ENCODE data around the gene HLA-DQA1. TPM values are rescaled to one million over a fixed set of nuclear protein-coding genes. Genes with fewer than 3 reads are reported as not detected.
"Not testable (repeated sequence)": the region's sequence is repeated elsewhere in the genome, so short reads cannot be mapped to it uniquely, and the experiment has no call there.

The HLA-DQA1 gene
- polyA plus RNA-seq, 4 donors, result 6.5 to 54.9 (median 31.5) TPM

- FAIRE-seq (no peak), DNase-seq (no peak)
- WGBS, 3 donors, result 83 to 88% (median 88%) methylated on average over 6 of the region's 6 CpGs
Measured at GRCh38 chr6:32641122-32641521, 3.9 kb downstream of the HLA-DQA1 start.

GRCh38 chr6:32641785-32642719 lies 4.8 kb downstream of the HLA-DQA1 start:
- not testable (repeated sequence) for H3K27me3 ChIP-seq (ENCODE audit: control insufficient read depth in 3 of 3, insufficient read depth in 3 of 3, low read length in 3 of 3); H3K27ac ChIP-seq (ENCODE audit: low read depth in 1 of 3, low read length in 2 of 3); H3K36me3 ChIP-seq (ENCODE audit: control insufficient read depth in 3 of 3, insufficient read depth in 2 of 3, low read depth in 1 of 3, low read length in 3 of 3); DNase-seq; H3K4me1 ChIP-seq (ENCODE audit: control insufficient read depth in 3 of 3, insufficient read depth in 2 of 3, low read depth in 1 of 3, low read length in 2 of 3); H3K9me3 ChIP-seq (ENCODE audit: control insufficient read depth in 2 of 2, insufficient read depth in 1 of 2, low read depth in 1 of 2, low read length in 1 of 2); H3K4me3 ChIP-seq (ENCODE audit: low read depth in 1 of 3, low read length in 3 of 3); FAIRE-seq
- 30 to 69% (median 51%) methylated on average over 2 of the region's 2 CpGs for WGBS, 3 donors

More at GRCh38 chr6:32641122-32641521, 3.9 kb downstream of the HLA-DQA1 start:
- Histone ChIP-seq H3K9me3 (ENCODE audit: control insufficient read depth in 2 of 2, insufficient read depth in 1 of 2, low read depth in 1 of 2, low read length in 1 of 2) (no peaks in the 10 kb centered on the region), H3K4me1 (ENCODE audit: control insufficient read depth in 3 of 3, insufficient read depth in 2 of 3, low read depth in 1 of 3, low read length in 2 of 3) (no peaks in the 10 kb centered on the region), H3K27ac (ENCODE audit: low read depth in 1 of 3, low read length in 2 of 3) (no peak overlapping the region), H3K27me3 (ENCODE audit: control insufficient read depth in 3 of 3, insufficient read depth in 3 of 3, low read length in 3 of 3) (no peaks in the 10 kb centered on the region), H3K4me3 (ENCODE audit: low read depth in 1 of 3, low read length in 3 of 3) (no peak overlapping the region), H3K36me3 (ENCODE audit: control insufficient read depth in 3 of 3, insufficient read depth in 2 of 3, low read depth in 1 of 3, low read length in 3 of 3) (no peaks in the 10 kb centered on the region)

- Histone ChIP-seq H3K27ac (ENCODE audit: low read depth in 1 of 3, low read length in 2 of 3) (no peak overlapping the region), H3K9me3 (ENCODE audit: control insufficient read depth in 2 of 2, insufficient read depth in 1 of 2, low read depth in 1 of 2, low read length in 1 of 2) (no peaks in the 10 kb centered on the region), H3K27me3 (ENCODE audit: control insufficient read depth in 3 of 3, insufficient read depth in 3 of 3, low read length in 3 of 3) (no peaks in the 10 kb centered on the region), H3K36me3 (ENCODE audit: control insufficient read depth in 3 of 3, insufficient read depth in 2 of 3, low read depth in 1 of 3, low read length in 3 of 3) (no peaks in the 10 kb centered on the region), H3K4me3 (ENCODE audit: low read depth in 1 of 3, low read length in 3 of 3) (no peak overlapping the region), H3K4me1 (ENCODE audit: control insufficient read depth in 3 of 3, insufficient read depth in 2 of 3, low read depth in 1 of 3, low read length in 2 of 3) (no peaks in the 10 kb centered on the region)
- FAIRE-seq (no peak), DNase-seq (no peak)
- 80 to 89% (median 85%) methylated on average over 6 of the region's 6 CpGs for WGBS, 3 donors
Measured at GRCh38 chr6:32642720-32643106, 5.5 kb downstream of the HLA-DQA1 start.

GRCh38 chr6:32643904-32644303 lies 6.7 kb downstream of the HLA-DQA1 start:
- WGBS, 3 donors, result 91 to 97% (median 93%) methylated on average over 4 of the region's 4 CpGs
- Histone ChIP-seq H3K27me3 (ENCODE audit: control insufficient read depth in 3 of 3, insufficient read depth in 3 of 3, low read length in 3 of 3) (no peaks in the 10 kb centered on the region), H3K27ac (ENCODE audit: low read depth in 1 of 3, low read length in 2 of 3) (no peak overlapping the region), H3K4me3 (ENCODE audit: low read depth in 1 of 3, low read length in 3 of 3) (no peak overlapping the region), H3K4me1 (ENCODE audit: control insufficient read depth in 3 of 3, insufficient read depth in 2 of 3, low read depth in 1 of 3, low read length in 2 of 3) (no peaks in the 10 kb centered on the region), H3K9me3 (ENCODE audit: control insufficient read depth in 2 of 2, insufficient read depth in 1 of 2, low read depth in 1 of 2, low read length in 1 of 2) (no peaks in the 10 kb centered on the region), H3K36me3 (ENCODE audit: control insufficient read depth in 3 of 3, insufficient read depth in 2 of 3, low read depth in 1 of 3, low read length in 3 of 3) (no peaks in the 10 kb centered on the region)
- DNase-seq, result no peak
- FAIRE-seq, result no peak

- Histone ChIP-seq H3K27ac (ENCODE audit: low read depth in 1 of 3, low read length in 2 of 3) (no peak overlapping the region), H3K27me3 (ENCODE audit: control insufficient read depth in 3 of 3, insufficient read depth in 3 of 3, low read length in 3 of 3) (no peaks in the 10 kb centered on the region), H3K36me3 (ENCODE audit: control insufficient read depth in 3 of 3, insufficient read depth in 2 of 3, low read depth in 1 of 3, low read length in 3 of 3) (no peaks in the 10 kb centered on the region), H3K4me3 (ENCODE audit: low read depth in 1 of 3, low read length in 3 of 3) (no peak overlapping the region), H3K4me1 (ENCODE audit: control insufficient read depth in 3 of 3, insufficient read depth in 2 of 3, low read depth in 1 of 3, low read length in 2 of 3) (no peaks in the 10 kb centered on the region), H3K9me3 (ENCODE audit: control insufficient read depth in 2 of 2, insufficient read depth in 1 of 2, low read depth in 1 of 2, low read length in 1 of 2) (no peaks in the 10 kb centered on the region)
- WGBS, 3 donors, result 91 to 96% (median 94%) methylated on average over 6 of the region's 6 CpGs
- no peak for FAIRE-seq
- DNase-seq, result no peak
Measured at GRCh38 chr6:32645047-32645703, 8.0 kb downstream of the HLA-DQA1 start.

- DNase-seq (no peak), FAIRE-seq (no peak)
- WGBS, 3 donors, result 92 to 95% (median 94%) methylated on average over 2 of the region's 2 CpGs
Measured at GRCh38 chr6:32655203-32655710, 18.1 kb downstream of the HLA-DQA1 start.

GRCh38 chr6:32657329-32657728 lies 20.1 kb downstream of the HLA-DQA1 start:
- DNase-seq; FAIRE-seq; H3K9me3 ChIP-seq (ENCODE audit: control insufficient read depth in 2 of 2, insufficient read depth in 1 of 2, low read depth in 1 of 2, low read length in 1 of 2); H3K27ac ChIP-seq (ENCODE audit: low read depth in 1 of 3, low read length in 2 of 3); H3K4me3 ChIP-seq (ENCODE audit: low read depth in 1 of 3, low read length in 3 of 3); H3K4me1 ChIP-seq (ENCODE audit: control insufficient read depth in 3 of 3, insufficient read depth in 2 of 3, low read depth in 1 of 3, low read length in 2 of 3); H3K27me3 ChIP-seq (ENCODE audit: control insufficient read depth in 3 of 3, insufficient read depth in 3 of 3, low read length in 3 of 3); H3K36me3 ChIP-seq (ENCODE audit: control insufficient read depth in 3 of 3, insufficient read depth in 2 of 3, low read depth in 1 of 3, low read length in 3 of 3): not testable (repeated sequence)
- WGBS, 3 donors, result 53 to 72% (median 67%) methylated on average over 5 to 6 of the region's 6 CpGs

More at GRCh38 chr6:32655203-32655710, 18.1 kb downstream of the HLA-DQA1 start:
- Histone ChIP-seq H3K9me3 (ENCODE audit: control insufficient read depth in 2 of 2, insufficient read depth in 1 of 2, low read depth in 1 of 2, low read length in 1 of 2) (no peaks in the 10 kb centered on the region), H3K27ac (ENCODE audit: low read depth in 1 of 3, low read length in 2 of 3) (no peak overlapping the region), H3K4me1 (ENCODE audit: control insufficient read depth in 3 of 3, insufficient read depth in 2 of 3, low read depth in 1 of 3, low read length in 2 of 3) (no peaks in the 10 kb centered on the region), H3K36me3 (ENCODE audit: control insufficient read depth in 3 of 3, insufficient read depth in 2 of 3, low read depth in 1 of 3, low read length in 3 of 3) (peaks cover 0 to 2% (median 0%) of the 10 kb centered on the region in 3 donors), H3K4me3 (ENCODE audit: low read depth in 1 of 3, low read length in 3 of 3) (no peak overlapping the region), H3K27me3 (ENCODE audit: control insufficient read depth in 3 of 3, insufficient read depth in 3 of 3, low read length in 3 of 3) (no peaks in the 10 kb centered on the region)

GRCh38 chr6:32657819-32658218 lies 20.6 kb downstream of the HLA-DQA1 start:
- not testable (repeated sequence) for H3K4me1 ChIP-seq (ENCODE audit: control insufficient read depth in 3 of 3, insufficient read depth in 2 of 3, low read depth in 1 of 3, low read length in 2 of 3); H3K4me3 ChIP-seq (ENCODE audit: low read depth in 1 of 3, low read length in 3 of 3); H3K27me3 ChIP-seq (ENCODE audit: control insufficient read depth in 3 of 3, insufficient read depth in 3 of 3, low read length in 3 of 3); H3K9me3 ChIP-seq (ENCODE audit: control insufficient read depth in 2 of 2, insufficient read depth in 1 of 2, low read depth in 1 of 2, low read length in 1 of 2); FAIRE-seq; DNase-seq; H3K27ac ChIP-seq (ENCODE audit: low read depth in 1 of 3, low read length in 2 of 3); H3K36me3 ChIP-seq (ENCODE audit: control insufficient read depth in 3 of 3, insufficient read depth in 2 of 3, low read depth in 1 of 3, low read length in 3 of 3)

Data from small intestine (tissue), 7 donors.